ENCODE data around the gene PRKCB.

PRKCB gene

DNA sequence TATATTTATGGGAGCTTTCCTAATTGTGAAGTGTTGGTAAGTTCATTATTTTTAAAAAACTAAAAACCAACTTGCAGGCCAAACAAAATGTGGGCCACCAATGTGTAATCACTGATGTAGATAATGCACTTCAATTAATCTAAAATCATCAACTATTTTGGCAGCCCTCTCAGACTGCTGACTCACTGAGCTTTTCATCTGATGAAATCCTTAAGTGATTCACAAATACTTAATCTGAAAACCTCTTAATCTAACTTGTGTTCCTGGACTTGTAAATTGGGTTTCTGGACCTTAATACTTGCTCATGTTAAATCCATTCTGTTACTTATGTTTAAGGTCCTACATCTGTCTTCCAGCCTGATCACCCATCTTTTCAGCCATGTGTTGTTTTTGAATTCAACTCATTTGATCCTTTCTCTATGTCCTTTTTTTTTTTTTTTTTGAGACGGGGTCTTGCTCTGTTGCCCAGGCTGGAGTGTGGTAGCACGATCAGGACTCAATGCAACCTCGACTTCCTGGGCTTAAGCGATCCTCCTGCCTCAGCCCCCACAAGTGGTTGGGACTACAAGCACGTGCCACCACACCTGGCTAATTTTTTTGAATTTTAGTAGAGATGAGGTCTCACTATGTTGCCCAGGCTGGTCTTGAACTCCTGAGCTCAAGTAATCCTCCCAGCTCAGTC, 39.0 kb downstream of the PRKCB start:
- TF ChIP-seq, protein P1, sequence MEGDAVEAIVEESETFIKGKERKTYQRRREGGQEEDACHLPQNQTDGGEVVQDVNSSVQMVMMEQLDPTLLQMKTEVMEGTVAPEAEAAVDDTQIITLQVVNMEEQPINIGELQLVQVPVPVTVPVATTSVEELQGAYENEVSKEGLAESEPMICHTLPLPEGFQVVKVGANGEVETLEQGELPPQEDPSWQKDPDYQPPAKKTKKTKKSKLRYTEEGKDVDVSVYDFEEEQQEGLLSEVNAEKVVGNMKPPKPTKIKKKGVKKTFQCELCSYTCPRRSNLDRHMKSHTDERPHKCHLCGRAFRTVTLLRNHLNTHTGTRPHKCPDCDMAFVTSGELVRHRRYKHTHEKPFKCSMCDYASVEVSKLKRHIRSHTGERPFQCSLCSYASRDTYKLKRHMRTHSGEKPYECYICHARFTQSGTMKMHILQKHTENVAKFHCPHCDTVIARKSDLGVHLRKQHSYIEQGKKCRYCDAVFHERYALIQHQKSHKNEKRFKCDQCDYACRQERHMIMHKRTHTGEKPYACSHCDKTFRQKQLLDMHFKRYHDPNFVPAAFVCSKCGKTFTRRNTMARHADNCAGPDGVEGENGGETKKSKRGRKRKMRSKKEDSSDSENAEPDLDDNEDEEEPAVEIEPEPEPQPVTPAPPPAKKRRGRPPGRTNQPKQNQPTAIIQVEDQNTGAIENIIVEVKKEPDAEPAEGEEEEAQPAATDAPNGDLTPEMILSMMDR (IDR thresholded peaks at IDR 0.05) = no peak

DNA sequence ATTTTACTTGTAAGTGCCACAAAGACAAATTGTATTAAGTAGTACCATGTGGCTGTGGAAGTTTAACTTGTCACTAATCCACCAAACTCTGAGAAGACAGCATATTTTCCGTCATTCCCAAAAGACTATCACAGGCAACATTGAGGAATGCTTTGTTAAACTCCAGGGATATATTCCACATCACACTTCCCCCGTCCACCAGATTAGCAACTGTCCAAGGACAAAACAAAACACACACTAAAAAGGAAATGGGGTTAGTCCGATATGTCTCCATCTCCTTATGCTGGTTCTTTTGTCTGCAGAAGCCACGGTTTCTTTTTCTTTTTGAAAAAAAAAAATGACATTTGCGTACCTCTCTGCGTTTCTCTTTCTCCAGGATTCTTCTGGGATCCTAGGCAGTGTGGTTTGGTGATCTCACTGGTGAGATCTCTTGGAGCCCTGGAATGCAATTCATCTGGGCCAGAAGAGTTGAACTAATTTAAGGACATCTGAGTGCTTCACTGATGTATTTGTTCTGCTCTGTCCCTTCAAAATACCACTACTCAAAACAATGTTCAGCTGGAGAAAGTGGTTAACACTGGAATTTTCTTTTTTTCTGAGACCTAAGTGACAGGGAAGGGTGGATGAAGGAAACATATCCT, 40.6 kb downstream of the PRKCB start:
- Histone ChIP-seq H2AFZ (no peak overlapping the region), H3K9ac (no peak overlapping the region), H3K27ac (no peak overlapping the region), H3K9me3 (ENCODE audit: control insufficient read depth, low read length) (no peaks in the 10 kb centered on the region), H3K36me3 (ENCODE audit: control insufficient read depth, insufficient read depth, low read length) (no peaks in the 10 kb centered on the region), H3K79me2 (no peaks in the 10 kb centered on the region), H3K4me3 (ENCODE audit: low read depth, low read length) (no peak overlapping the region), H3K27me3 (ENCODE audit: control insufficient read depth, insufficient read depth, low read length) (no peaks in the 10 kb centered on the region), H3K4me1 (no peaks in the 10 kb centered on the region), H3K4me2 (ENCODE audit: low read length) (no peak overlapping the region)
- TF ChIP-seq, protein P1 (IDR thresholded peaks at IDR 0.05) = no peak

More for the DNA sequence above, 39.0 kb downstream of the PRKCB start:
- Histone ChIP-seq H3K9ac (no peak overlapping the region), H3K36me3 (ENCODE audit: control insufficient read depth, insufficient read depth, low read length) (no peaks in the 10 kb centered on the region), H3K4me3 (ENCODE audit: low read depth, low read length) (no peak overlapping the region), H2AFZ (no peak overlapping the region), H3K9me3 (ENCODE audit: control insufficient read depth, low read length) (no peaks in the 10 kb centered on the region), H3K4me1 (no peaks in the 10 kb centered on the region), H3K27ac (no peak overlapping the region), H3K79me2 (no peaks in the 10 kb centered on the region), H3K27me3 (ENCODE audit: control insufficient read depth, insufficient read depth, low read length) (no peaks in the 10 kb centered on the region), H3K4me2 (ENCODE audit: low read length) (no peak overlapping the region)

DNA sequence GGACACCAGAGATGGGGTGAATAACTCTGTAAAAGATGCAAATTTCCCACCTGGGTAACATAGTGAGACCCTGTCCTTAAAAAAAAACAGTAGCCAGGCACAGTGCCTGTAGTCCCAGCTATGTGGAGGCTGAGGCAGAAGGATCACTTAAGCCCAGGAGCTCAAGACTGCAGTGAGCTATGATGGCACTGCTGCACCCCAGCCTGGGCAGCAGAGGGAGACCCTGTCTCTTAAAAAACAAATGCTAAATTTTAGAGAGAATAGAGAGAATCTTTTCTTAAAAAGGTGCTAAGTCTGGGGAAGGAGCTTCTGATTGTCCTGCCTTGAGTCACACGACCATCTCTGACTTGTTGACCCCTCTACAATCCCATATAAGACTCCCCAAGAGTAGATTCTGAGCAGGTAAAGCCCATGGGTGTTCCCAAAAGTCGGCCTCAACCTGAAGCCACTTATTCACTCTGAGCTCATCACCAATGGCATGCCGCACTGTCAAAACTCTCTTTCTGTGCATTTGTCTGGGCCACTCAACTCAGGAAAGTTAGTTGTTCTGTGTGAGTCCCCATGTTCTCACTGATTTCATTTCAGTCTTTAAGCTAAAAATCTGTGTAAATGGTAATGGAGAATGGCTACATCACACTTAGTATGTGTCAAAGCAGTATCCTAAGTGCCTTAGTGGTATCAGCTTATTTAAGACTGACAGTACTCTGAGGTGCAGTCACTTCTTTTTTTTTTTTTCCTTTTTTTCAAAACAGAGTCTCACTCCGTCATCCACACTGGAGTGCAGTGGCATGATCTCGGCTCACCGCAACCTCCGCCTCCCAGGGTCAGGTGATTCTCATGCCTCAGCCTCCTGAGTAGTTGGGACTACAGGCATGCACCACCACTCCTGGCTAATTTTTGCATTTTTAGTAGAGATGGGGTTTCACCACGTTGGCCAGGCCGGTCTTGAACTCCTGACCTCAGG, 41.6 kb downstream of the PRKCB start:
- Histone ChIP-seq H2AFZ (no peak overlapping the region), H3K4me3 (ENCODE audit: low read depth, low read length) (no peak overlapping the region), H3K9me3 (ENCODE audit: control insufficient read depth, low read length) (no peaks in the 10 kb centered on the region), H3K4me1 (no peaks in the 10 kb centered on the region), H3K9ac (no peak overlapping the region), H3K27me3 (ENCODE audit: control insufficient read depth, insufficient read depth, low read length) (no peaks in the 10 kb centered on the region), H3K4me2 (ENCODE audit: low read length) (no peak overlapping the region), H3K27ac (no peak overlapping the region), H3K36me3 (ENCODE audit: control insufficient read depth, insufficient read depth, low read length) (no peaks in the 10 kb centered on the region), H3K79me2 (no peaks in the 10 kb centered on the region)
- TF ChIP-seq, protein P1 (IDR thresholded peaks at IDR 0.05) = no peak

DNA sequence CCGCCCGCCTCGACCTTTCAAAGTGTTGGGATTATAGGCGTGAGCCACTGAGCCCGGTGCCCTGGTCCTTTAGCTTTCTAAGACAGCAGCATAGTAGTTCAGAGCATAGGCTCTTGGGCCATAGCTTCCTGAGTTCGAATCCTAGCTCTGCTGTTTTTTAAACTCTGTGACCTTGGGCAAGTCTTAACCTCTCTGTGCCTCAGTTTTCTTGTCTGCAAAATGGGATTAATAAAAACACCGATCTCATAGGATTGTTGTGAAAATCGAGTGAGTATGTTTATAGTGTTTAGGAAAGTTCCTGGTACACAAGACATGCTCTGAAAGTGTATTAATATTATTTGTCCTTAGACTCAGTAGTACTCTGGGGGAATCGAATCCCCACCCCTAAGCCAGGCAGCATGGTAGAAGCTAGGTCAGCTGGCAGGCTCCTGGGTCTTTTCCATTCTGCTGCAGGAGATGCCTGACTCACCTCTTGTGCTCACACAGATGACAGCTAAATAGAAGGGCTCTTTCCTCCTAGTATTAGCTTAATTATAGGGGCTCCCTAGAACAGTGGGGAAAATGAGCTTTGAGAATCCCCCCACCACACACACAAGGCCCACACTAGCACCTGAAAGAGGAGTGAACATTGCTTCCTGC, 44.1 kb downstream of the PRKCB start:
- TF ChIP-seq, protein P1 (IDR thresholded peaks at IDR 0.05) = no peak

More for the DNA sequence above, 44.1 kb downstream of the PRKCB start:
- H3K27ac ChIP-seq = no peak overlapping the region
- no peak overlapping the region for H2AFZ ChIP-seq
- no peak overlapping the region for H3K9ac ChIP-seq
- no peak overlapping the region for H3K4me3 ChIP-seq (ENCODE audit: low read depth, low read length)
- H3K79me2 ChIP-seq = no peaks in the 10 kb centered on the region
- H3K36me3 ChIP-seq (ENCODE audit: control insufficient read depth, insufficient read depth, low read length) = no peaks in the 10 kb centered on the region
- no peaks in the 10 kb centered on the region for H3K9me3 ChIP-seq (ENCODE audit: control insufficient read depth, low read length)
- H3K27me3 ChIP-seq (ENCODE audit: control insufficient read depth, insufficient read depth, low read length) = no peaks in the 10 kb centered on the region
- H3K4me2 ChIP-seq (ENCODE audit: low read length) = no peak overlapping the region
- no peaks in the 10 kb centered on the region for H3K4me1 ChIP-seq

Measured in parathyroid adenoma (tissue), 2 donors.